Measurements from ENCODE around the gene LRSAM1.

LRSAM1 gene

GRCh38 chr9:127535834-127536233 lies 84.5 kb downstream of the LRSAM1 start:
- peak; percentile 70 for DNase-seq (ENCODE audit: low spot score)

- DNase-seq (ENCODE audit: low spot score): no peak
Observed at GRCh38 chr9:127536499-127536898, 85.2 kb downstream of the LRSAM1 start.

- DNase-seq (ENCODE audit: low spot score): peak; percentile 69
Observed at GRCh38 chr9:127537014-127537413, 85.7 kb downstream of the LRSAM1 start.

GRCh38 chr9:127537792-127538191 lies 86.5 kb downstream of the LRSAM1 start:
- DNase-seq (ENCODE audit: low spot score): no peak

- DNase-seq (ENCODE audit: low spot score): peak; percentile 65
Observed at GRCh38 chr9:127538849-127539258, 87.5 kb downstream of the LRSAM1 start.

DNA sequence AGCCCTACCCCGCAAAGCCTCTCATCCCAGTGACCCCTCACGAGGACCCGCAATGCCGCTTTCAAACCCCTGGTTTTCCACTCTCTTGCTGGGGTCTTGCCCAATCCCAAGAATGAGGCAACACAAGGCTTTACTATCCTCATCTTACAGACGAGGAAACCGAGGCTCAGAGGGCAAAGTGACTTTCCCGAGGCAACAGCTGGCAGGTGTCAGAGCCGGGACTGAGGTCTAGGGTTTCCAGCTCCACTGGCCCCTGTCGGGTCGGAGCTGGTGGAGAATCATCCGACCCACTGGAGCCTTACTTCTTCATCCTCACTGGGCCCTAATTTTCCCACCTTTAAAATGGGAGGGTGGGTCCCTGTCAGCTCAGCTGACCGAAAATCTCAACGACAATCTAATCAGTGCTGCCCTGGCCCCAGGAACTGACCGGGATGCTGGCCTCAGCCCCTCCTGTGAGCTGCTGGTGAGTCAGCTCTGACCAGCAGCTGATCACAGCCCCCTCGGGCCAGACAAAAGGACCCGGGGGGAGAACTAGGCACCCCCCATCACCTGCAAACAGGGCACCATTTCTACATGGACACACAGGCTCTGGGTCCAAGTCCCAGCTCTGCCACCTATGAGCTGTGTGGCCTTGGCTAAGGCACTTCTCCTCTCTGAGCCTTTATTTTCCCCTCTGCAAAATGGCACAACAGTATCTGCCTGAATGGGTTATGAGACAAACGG lies 88.1 kb downstream of the LRSAM1 start:
- peak; percentile 75 for DNase-seq (ENCODE audit: low spot score)

GRCh38 chr9:127539982-127540663 lies 88.8 kb downstream of the LRSAM1 start:
- no peak for DNase-seq (ENCODE audit: low spot score)

DNA sequence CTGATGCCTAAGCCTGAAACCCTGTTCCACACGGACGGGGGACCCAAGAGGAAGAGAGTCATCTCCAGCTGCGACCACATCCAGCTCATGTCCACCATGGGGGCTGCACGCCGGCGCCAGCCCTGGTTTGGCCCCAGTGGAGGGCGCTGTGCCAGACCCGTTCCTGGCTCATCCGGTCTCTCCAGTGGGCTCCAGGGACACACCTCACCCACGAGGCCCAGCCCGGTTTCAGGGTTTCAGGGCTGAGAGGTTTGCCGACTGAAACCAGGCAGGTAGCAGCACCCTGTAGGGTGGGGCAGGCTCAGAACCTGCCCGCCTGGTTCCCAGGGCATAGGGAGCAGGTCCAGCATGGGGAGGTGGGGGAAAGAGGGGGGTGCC lies 89.3 kb downstream of the LRSAM1 start:
- no peak for DNase-seq (ENCODE audit: low spot score)

GRCh38 chr9:127541176-127541575 lies 89.9 kb downstream of the LRSAM1 start:
- DNase-seq (ENCODE audit: low spot score): no peak

GRCh38 chr9:127541865-127542264 lies 90.6 kb downstream of the LRSAM1 start:
- DNase-seq (ENCODE audit: low spot score): no peak

- DNase-seq (ENCODE audit: low spot score): no peak
Observed at GRCh38 chr9:127543221-127543620, 91.9 kb downstream of the LRSAM1 start.

GRCh38 chr9:127543973-127544533 lies 92.7 kb downstream of the LRSAM1 start:
- no peak for DNase-seq (ENCODE audit: low spot score)

DNA sequence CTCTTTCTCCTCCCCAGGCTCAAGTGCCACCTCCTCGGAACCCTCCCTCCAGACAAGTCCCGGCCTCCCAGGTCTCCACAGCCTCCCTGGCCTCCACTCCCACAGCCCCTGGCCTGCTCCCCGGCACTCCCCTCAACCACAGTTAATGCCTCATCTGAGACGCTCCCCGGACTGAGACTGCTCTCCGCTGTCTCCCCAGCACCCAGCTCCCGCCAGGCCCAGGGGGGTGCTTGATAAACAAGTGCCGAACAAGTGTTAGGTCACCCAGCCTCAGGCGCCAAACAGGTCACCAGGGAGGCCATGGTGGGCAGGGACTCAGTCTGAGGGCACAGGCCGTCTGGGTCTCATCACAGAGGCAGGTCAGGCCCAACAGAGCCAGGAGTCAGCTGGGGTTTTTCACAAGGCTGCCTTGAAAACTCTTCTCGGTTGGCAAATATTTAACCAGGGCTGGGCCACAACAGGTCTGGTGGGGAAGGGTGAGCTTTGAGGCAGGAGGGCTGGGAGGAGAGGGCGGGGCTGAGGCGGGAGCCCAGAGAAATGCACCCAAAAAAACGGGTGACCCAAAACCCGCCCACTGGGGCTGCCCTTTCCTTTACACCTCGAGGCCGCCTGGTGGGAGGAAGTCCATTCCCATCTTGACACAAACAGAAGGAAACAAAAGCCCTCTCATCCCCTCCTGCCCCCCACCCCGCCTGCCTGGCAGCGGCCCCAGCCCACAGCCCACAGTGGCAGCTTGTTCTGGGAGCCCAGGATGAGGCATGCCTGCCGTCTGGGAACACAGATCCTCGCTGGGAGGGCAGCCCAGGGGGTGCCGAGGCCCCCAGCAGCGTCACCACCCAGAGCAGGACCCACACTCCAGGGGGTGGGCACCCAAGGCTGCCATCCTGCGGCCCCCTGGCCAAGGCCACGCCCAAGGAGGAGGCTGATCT lies 94.2 kb downstream of the LRSAM1 start:
- no peak for DNase-seq (ENCODE audit: low spot score)

DNA sequence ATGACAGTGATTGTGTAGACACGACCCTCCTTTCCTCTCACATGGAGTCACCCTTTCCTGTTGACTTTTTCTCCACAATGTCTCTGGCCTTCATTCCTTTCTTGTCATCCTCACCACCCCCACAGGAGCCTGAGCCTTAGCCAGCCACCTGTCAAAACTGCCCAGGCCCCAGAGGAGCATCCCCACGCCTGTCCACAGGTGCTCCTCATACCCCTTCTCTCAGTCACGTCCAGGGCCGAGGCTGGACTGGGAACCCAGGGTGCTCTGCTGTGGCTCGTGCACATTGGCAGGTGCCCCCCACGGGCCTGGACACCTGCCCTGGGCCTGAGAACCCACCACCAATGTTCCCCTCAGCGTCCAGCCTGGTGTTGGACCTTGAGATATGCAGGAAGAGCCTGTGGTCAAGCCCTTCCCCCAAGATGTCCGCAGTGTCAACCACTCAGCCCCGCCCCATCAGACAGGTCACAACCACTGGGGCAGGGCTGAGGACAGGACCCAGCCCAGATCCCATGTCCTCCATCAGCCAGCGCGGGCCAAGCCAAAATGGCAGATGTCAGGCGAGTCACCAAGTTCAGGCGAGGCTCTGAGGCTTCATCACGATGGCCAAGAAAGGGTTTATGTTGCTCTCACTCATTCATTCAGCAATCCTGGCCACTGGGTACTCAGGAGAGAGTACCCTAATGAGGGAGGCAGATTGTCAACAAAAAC lies 95.0 kb downstream of the LRSAM1 start:
- DNase-seq (ENCODE audit: low spot score): no peak

- DNase-seq (ENCODE audit: low spot score): no peak
Observed at GRCh38 chr9:127548352-127548881, 97.1 kb downstream of the LRSAM1 start.

- DNase-seq (ENCODE audit: low spot score): no peak
Observed at GRCh38 chr9:127549218-127549617, 97.9 kb downstream of the LRSAM1 start.

DNA sequence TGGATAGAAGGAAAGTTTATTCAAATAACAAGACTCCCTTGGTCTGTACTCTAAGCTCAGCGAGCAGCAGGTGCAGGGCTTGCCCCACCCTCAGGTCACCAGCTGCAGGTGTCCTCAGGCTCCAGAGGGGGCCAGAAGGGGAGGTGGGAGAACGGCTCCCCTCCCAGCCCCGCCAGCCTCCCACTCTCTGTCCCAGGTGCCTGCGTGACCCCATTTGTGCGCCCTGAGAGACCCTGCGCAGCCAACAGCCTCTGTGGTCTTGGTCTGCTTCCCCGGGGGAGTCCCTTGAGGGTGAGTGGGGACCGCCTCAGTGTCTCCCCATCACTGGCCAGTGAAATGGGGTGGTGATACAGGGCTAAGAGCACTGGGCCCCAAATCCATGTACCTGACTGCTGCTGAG lies 98.4 kb downstream of the LRSAM1 start:
- no peak for DNase-seq (ENCODE audit: low spot score)

- no peak for DNase-seq (ENCODE audit: low spot score)
Observed at GRCh38 chr9:127550282-127550681, 99.0 kb downstream of the LRSAM1 start.

DNA sequence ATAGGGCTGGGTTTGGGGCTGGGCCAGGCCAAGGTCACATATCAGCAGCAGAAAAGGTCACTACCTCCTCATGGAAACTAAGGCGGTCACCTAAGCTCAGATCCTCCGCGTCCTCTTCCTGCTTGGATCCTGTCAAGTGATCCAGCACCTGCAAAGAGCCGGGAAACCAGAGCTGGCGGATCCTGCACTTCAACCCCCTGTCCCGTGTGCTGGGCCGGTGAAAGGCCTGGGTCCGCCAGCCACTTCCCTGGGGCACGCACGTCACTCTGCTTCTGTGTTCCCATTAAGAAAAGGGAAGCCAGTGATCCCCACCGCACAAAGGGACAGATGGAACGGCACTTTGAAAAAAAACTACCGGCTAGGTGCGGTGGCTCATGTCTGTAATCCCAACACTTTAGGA lies 99.4 kb downstream of the LRSAM1 start:
- no peak for DNase-seq (ENCODE audit: low spot score)

Data from AG08396 (cell line).